HG02678 (cell line): ENCODE data around the gene NOP9.

Experiments used
- ATAC-seq: cut with Tn5 transposase; IDR thresholded peaks from one replicate; pipeline ENCODE4 v1.9.1; 2021; ENCODE audit warnings: mild to moderate bottlenecking, moderate library complexity; ENCODE audit not compliant: unreplicated experiment

The NOP9 gene

GRCh38 chr14:24307575-24308341 lies 8.1 kb downstream of the NOP9 start, which contains the start of gene CIDEB:
TSS of gene CIDEB (minus strand) at chr14:24307977. CDS start at chr14:24307858, 119 bp downstream.
- no peak for ATAC-seq

GRCh38 chr14:24308342-24309124 lies 8.9 kb downstream of the NOP9 start:
- no peak for ATAC-seq

GRCh38 chr14:24309538-24310264 lies 10.1 kb downstream of the NOP9 start, which contains the start of gene LTB4R2:
TSS of gene LTB4R2 (plus strand) at chr14:24310140. CDS start at chr14:24310665, 525 bp downstream.
- ATAC-seq, result no peak

GRCh38 chr14:24310265-24310645 lies 10.6 kb downstream of the NOP9 start:
- ATAC-seq, result no peak

GRCh38 chr14:24310646-24311604 lies 11.3 kb downstream of the NOP9 start, which contains the start of gene LTB4R:
TSS of gene LTB4R (plus strand) at chr14:24311502. CDS start at chr14:24315652, 4,150 bp downstream.
- ATAC-seq, result peak; percentile 55

GRCh38 chr14:24311837-24312615 lies 12.4 kb downstream of the NOP9 start:
- no peak for ATAC-seq

GRCh38 chr14:24312736-24313507 lies 13.3 kb downstream of the NOP9 start:
- ATAC-seq, result no peak

GRCh38 chr14:24313913-24314312 lies 14.3 kb downstream of the NOP9 start:
- ATAC-seq, result no peak

- no peak for ATAC-seq
These were observed 14.9 kb downstream of the NOP9 start for GRCh38 chr14:24314377-24315193.

- ATAC-seq, result no peak
These were observed 15.7 kb downstream of the NOP9 start for GRCh38 chr14:24315243-24315806.

GRCh38 chr14:24315807-24316596 lies 16.4 kb downstream of the NOP9 start:
- ATAC-seq, result no peak

GRCh38 chr14:24316597-24316950 lies 16.9 kb downstream of the NOP9 start:
- ATAC-seq, result no peak

- no peak for ATAC-seq
These were observed 17.7 kb downstream of the NOP9 start for GRCh38 chr14:24317141-24317928.

GRCh38 chr14:24321212-24321975 lies 21.7 kb downstream of the NOP9 start:
- no peak for ATAC-seq

- ATAC-seq, result no peak
These were observed 23.0 kb downstream of the NOP9 start for GRCh38 chr14:24322672-24323071.
